ENCODE data around the gene HMG20B. TPM values are rescaled to one million over a fixed set of nuclear protein-coding genes. Genes with fewer than 3 reads are reported as not detected.

Gene HMG20B
- total RNA-seq, 1 experiment from 2014 or later: 120 TPM

GRCh38 chr19:3537101-3537437 lies 35.7 kb upstream of the HMG20B start:
- no peak for DNase-seq (ENCODE audit: low spot score)

GRCh38 chr19:3537438-3538240 lies 35.1 kb upstream of the HMG20B start:
- no peak for DNase-seq (ENCODE audit: low spot score)

DNA sequence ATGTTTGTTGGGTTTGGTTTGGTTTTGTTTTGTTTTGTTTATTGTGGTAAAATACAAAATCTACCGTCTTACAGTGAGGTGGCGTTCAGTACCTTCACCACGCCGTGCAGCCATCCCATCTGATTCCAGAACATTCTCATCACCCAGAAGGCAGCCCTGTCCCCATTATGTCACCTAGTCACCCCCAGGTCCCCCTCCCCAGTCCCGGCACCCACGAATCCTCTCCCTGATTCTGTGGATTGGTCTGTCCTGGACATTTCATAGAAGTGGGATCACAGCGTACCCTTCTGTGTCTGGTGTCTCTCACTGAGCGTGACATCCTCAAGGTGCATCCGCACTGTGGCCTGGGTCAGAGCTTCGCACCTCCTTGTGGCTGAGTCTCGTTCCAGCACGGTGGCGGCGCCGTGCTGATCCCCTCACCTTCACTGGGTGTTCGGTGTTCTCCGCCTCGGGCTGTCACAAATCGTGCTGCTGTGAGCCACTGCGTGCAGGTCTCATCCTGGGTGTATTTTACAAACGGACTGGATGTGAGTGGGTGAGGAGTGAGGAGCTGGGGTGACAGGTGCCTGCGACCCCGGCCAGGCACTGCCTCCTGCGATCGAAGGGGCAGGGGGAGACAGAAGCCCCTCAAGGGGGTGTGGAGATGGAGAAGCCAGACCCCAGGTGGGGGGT lies 34.4 kb upstream of the HMG20B start:
- DNase-seq (ENCODE audit: low spot score): no peak

- no peak for DNase-seq (ENCODE audit: low spot score)
These were observed 33.6 kb upstream of the HMG20B start, which contains the start of gene TEKTIP1 for GRCh38 chr19:3538965-3539755. TEKTIP1 (plus strand) TSS chr19:3539174; CDS start chr19:3539178, 4 bp downstream.

DNA sequence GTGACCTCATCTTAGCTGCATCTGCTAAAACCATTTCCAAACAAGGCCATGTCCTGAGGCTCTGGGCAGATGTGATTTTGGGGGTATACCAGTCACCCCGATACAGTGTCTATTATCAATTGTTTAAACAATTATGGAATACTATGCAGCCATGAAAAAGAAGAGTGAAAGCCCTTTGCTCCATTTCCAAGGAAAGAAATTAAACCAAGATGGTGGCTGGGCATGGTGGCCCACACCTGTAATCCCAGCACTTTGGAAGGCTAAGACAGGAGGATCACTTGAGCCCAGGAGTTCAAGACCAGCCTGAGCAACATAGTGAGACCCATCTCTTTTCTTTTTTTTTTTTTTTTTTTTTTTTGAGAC lies 33.0 kb upstream of the HMG20B start:
- no peak for DNase-seq (ENCODE audit: low spot score)

GRCh38 chr19:3543150-3544057 lies 29.3 kb upstream of the HMG20B start:
- no peak for DNase-seq (ENCODE audit: low spot score)

DNA sequence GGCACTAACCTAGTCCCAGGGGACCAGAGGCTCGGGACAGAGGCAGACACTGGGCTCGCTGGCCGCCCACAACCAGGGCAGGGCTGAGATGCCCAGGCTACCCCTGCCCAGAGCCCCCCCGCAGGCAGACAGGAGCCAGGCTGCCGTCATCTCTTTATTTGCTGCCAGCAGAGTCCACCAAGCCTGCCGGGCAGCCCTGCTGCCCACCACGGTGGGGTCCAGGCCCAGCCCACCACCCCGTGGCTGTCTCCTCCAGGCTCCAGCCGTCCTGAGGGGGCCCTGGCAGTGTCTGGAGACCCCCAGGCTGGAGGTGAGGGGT lies 28.7 kb upstream of the HMG20B start:
- no peak for DNase-seq (ENCODE audit: low spot score)

GRCh38 chr19:3544742-3545668 lies 27.7 kb upstream of the HMG20B start:
- DNase-seq (ENCODE audit: low spot score): peak; percentile 56

- DNase-seq (ENCODE audit: low spot score): no peak
These were observed 27.1 kb upstream of the HMG20B start for GRCh38 chr19:3545669-3546034.

GRCh38 chr19:3546119-3546518 lies 26.6 kb upstream of the HMG20B start:
- no peak for DNase-seq (ENCODE audit: low spot score)

- no peak for DNase-seq (ENCODE audit: low spot score)
These were observed 25.4 kb upstream of the HMG20B start for GRCh38 chr19:3547301-3547731.

DNA sequence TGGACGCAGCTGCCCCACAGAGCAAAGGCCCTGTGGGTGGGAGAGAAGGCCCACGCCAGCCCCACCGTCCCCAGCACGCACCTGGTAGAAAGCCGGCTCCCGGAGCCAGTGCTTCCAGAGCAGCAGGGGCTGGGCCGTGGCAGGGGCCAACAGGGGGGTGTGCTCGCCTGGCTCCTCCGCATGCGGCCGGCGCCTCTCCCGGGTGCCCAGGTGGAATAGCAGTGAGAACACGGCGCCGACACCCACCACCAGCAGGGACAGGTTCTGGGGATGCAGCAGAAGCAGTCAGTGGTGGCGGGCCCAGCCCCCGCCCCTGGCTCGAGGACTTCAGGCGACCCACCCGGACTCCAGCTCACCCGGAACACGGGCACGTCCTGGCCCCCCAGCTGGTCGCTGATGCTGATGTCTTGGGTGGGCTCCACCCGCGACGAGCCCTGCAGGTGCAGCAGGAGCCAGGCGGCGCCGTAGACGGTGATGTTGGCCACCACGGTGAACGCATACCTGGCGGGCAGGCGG lies 24.9 kb upstream of the HMG20B start:
- DNase-seq (ENCODE audit: low spot score): no peak

- DNase-seq (ENCODE audit: low spot score): no peak
These were observed 24.1 kb upstream of the HMG20B start for GRCh38 chr19:3548606-3549005.

DNA sequence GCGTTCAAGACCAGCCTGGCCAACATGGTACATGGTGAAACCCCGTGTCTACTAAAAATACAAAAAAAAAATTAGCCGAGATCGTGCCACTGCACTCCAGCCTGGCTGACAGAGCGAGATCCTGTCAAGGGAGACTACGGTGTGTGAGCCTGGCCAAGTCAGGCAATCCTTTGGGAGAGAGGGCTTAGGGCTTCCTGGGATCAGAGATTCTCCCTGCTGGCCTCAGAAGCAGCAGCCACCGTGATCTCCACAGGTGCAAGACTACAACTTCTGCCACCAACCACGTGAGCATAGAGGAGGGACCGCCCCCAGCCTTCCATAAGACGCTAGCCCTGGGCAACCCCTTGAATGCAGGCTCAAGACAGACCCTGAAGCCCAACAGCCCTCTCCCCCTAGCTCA lies 22.9 kb upstream of the HMG20B start:
- no peak for DNase-seq (ENCODE audit: low spot score)

DNA sequence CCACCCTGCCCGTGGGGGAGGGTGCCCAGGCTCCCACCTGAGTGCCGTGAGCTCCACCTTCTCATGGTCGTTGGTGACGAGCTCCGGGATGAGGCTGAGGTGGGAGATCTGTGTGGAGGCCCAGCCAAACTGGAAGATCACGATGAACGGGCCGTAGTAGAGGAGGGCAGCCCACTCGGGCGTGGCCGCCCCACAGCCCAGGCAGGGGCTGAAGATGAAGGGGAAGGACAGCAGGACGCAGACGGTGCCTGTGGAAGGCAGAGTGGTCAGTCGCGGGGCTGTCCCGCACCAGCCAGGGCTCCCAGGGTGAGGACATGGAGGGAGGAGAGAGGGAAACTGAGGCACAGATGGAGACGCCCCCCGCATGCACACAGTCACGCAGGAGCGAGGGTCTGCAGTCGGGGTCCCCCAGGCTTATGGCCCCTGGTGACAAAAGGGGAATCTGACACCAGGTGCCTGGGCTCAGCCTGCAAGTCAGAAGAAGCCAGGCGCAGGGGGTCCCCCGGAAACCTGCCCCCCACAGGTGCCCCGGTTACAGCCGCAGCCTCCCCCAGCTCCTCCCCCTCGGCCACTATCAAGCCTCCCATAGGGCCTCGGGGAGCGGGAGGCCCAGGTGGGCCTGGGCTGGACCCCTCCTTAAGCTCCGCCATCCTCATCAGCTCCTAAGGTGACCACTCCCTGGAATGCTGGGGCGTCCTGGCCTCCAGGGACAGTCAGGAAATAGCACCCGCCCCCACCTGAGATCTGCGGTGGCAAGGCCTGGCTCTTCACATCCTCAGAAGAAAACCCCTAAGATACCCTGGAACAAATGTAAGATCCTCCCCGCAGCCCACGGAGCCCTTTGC lies 21.6 kb upstream of the HMG20B start:
- no peak for DNase-seq (ENCODE audit: low spot score)

DNA sequence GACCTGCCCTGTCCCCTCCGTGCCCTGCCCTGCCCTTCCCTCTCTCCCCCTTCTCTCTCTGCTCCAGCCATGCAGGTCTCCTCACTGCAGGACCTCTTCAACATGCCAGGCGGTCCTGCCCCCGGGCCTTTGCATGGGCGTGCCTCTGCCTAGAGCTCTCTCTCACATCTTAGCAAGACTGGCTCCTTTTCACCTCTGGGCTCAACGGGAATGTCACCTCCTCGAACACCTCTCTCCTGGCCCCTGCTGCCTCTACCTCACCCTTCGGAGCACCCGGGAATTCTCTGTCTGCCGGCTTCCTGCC lies 21.0 kb upstream of the HMG20B start:
- DNase-seq (ENCODE audit: low spot score): no peak

GRCh38 chr19:3554254-3555083 lies 18.3 kb upstream of the HMG20B start:
- no peak for DNase-seq (ENCODE audit: low spot score)

- DNase-seq (ENCODE audit: low spot score): no peak
These were observed 16.9 kb upstream of the HMG20B start for GRCh38 chr19:3555653-3556422.

Measured in HT-29 (cell line).